HepG2 (cell line): Measurements from ENCODE around the gene TCF25. TPM values are rescaled to one million over a fixed set of nuclear protein-coding genes. Genes with fewer than 3 reads are reported as not detected.

ENCODE experiments used
- ARID4A ChIP-seq: sonication (generic); formaldehyde crosslinking; IDR thresholded peaks from 2 replicates; pipeline ENCODE4 v1.5.0; 2020; ENCODE audit warnings: mild to moderate bottlenecking, missing genetic modification reagents, borderline replicate concordance
- ARID5B ChIP-seq: IDR thresholded peaks from 2 replicates; pipeline ENCODE4 v1.4.0; 2020; ENCODE audit warnings: mild to moderate bottlenecking, missing genetic modification reagents
- DNMT1 ChIP-seq: sonication (generic); formaldehyde crosslinking; IDR thresholded peaks from 2 replicates; pipeline ENCODE4 v1.5.1; 2020; ENCODE audit warnings: mild to moderate bottlenecking, missing genetic modification reagents
- FOXA3 ChIP-seq: IDR thresholded peaks from 2 replicates; pipeline ENCODE4 v1.6.1; 2016; ENCODE audit warnings: missing genetic modification reagents, missing compliant biosample characterization
- HDAC6 ChIP-seq: fragments of 200-600 bp; sonication (generic); IDR thresholded peaks from 2 replicates; pipeline ENCODE4 v1.7.0; 2017; ENCODE audit warnings: mild to moderate bottlenecking, antibody characterized with exemption, low read length, low read depth
- MAFG ChIP-seq: sonication (generic); formaldehyde crosslinking; IDR thresholded peaks from 2 replicates; pipeline ENCODE4 v1.5.1; 2020; ENCODE audit warnings: mild to moderate bottlenecking, missing genetic modification reagents
- MBNL3 ChIP-seq: fragments of 250-450 bp; sonication (Bioruptor Pico); conservative IDR thresholded peaks from 2 replicates; pipeline ENCODE4 v1.8.0; 2022; ENCODE audit warnings: mild to moderate bottlenecking, inconsistent platforms
- NR0B2 ChIP-seq: sonication (generic); formaldehyde crosslinking; IDR thresholded peaks from 2 replicates; pipeline ENCODE4 v1.4.0; 2020; ENCODE audit warnings: mild to moderate bottlenecking, missing genetic modification reagents
- NR2F2 ChIP-seq: IDR thresholded peaks from 2 replicates; pipeline ENCODE4 v1.6.1; 2012; ENCODE audit warnings: low read depth, inconsistent platforms, borderline replicate concordance
- PBX3 ChIP-seq: sonication (generic); formaldehyde crosslinking; IDR thresholded peaks from 2 replicates; pipeline ENCODE4 v1.8.1; 2023; ENCODE audit warnings: missing genetic modification reagents, inconsistent platforms, borderline replicate concordance
- POLR2G ChIP-seq: fragments of 200-400 bp; formaldehyde crosslinking; IDR thresholded peaks from 2 replicates; pipeline ENCODE4 v1.6.1; 2018; ENCODE audit warnings: mild to moderate bottlenecking, low read depth, low read length, moderate library complexity
- RBFOX2 ChIP-seq: fragments of 200-400 bp; formaldehyde crosslinking; IDR thresholded peaks from 2 replicates; pipeline ENCODE4 v1.6.1; 2017; ENCODE audit warnings: low read depth, mild to moderate bottlenecking, low read length
- SP5 ChIP-seq: IDR thresholded peaks from 2 replicates; pipeline ENCODE4 v1.6.1; 2016; ENCODE audit warnings: low read depth, borderline replicate concordance
- ZFP82 ChIP-seq: sonication (generic); formaldehyde crosslinking; IDR thresholded peaks from 2 replicates; pipeline ENCODE4 v1.5.1; 2020; ENCODE audit warnings: mild to moderate bottlenecking, missing genetic modification reagents, borderline replicate concordance
- ZMAT5 ChIP-seq: sonication (generic); formaldehyde crosslinking; IDR thresholded peaks from 2 replicates; pipeline ENCODE4 v1.5.0; 2020; ENCODE audit warnings: mild to moderate bottlenecking, low read depth, missing genetic modification reagents, borderline replicate concordance
- ZNF101 ChIP-seq: sonication (generic); formaldehyde crosslinking; IDR thresholded peaks from 2 replicates; pipeline ENCODE4 v1.4.0; 2020; ENCODE audit warnings: mild to moderate bottlenecking, low read depth, missing genetic modification reagents, borderline replicate concordance
- ZNF44 ChIP-seq: sonication (generic); formaldehyde crosslinking; IDR thresholded peaks from 2 replicates; pipeline ENCODE4 v1.5.1; 2020; ENCODE audit warnings: mild to moderate bottlenecking, missing genetic modification reagents
- ZNF747 ChIP-seq: sonication (generic); formaldehyde crosslinking; IDR thresholded peaks from 2 replicates; pipeline ENCODE4 v1.8.1; 2023; ENCODE audit warnings: missing genetic modification reagents, mild to moderate bottlenecking, borderline replicate concordance
- ZNF775 ChIP-seq: sonication (generic); formaldehyde crosslinking; IDR thresholded peaks from 2 replicates; pipeline ENCODE4 v1.4.0; 2020; ENCODE audit warnings: missing genetic modification reagents, mild to moderate bottlenecking, moderate library complexity, borderline replicate concordance
- polyA plus RNA-seq, 8 experiments: library from polyadenylated mRNA; depleted of rRNA in 3 of 8; stranded (reverse) in 7 of 8; unstranded in 1 of 8; fragments of >200 nt; fragmentation: Illumina TruSeq in 4 of 8; extraction: Trizol in 4 of 8; gene quantifications; 2 replicates each; pipeline versions ENCODE4 v1.2.1 to v1.2.3, GENCODE V29; 2011 to 2016; ENCODE audit warnings: low read depth in 4 of 8, missing spikeins in 1 of 8, mixed read lengths in 1 of 8; ENCODE audit not compliant: insufficient read depth in 1 of 8
- total RNA-seq, 5 experiments: library from RNA; depleted of rRNA; stranded (reverse); fragments of >200 nt; fragmentation: Illumina TruSeq; extraction: Trizol; gene quantifications; 2 replicates each; pipeline ENCODE4 v1.2.3, GENCODE V29; 2016; ENCODE audit warnings: low read depth in 1 of 5

Gene TCF25
- total and polyA plus RNA-seq, 2 of the 13 experiments (the other 11 are each of a cell fraction or from before 2014, with no cell fraction given), result 138 to 206 TPM

GRCh38 chr16:89921702-89922476, 48.5 kb downstream of the TCF25 start (continued):
- peak; percentile 81 for TF ChIP-seq ARID4A (CRISPR knock-in tag)
- TF ChIP-seq PBX3 (CRISPR knock-in tag), result no peak
- no peak for TF ChIP-seq NR2F2
- TF ChIP-seq FOXA3, result peak; percentile 68
- TF ChIP-seq ZNF747, result no peak; the same call in 1 of the 2 replicates
- TF ChIP-seq ARID5B (CRISPR knock-in tag), result peak; percentile 49; the same call in 1 of the 2 replicates
- no peak for TF ChIP-seq ZNF775
- TF ChIP-seq ZMAT5 (CRISPR knock-in tag), result no peak
- no peak for TF ChIP-seq MBNL3 (CRISPR knock-in tag)
- TF ChIP-seq DNMT1 (CRISPR knock-in tag), result no peak
- TF ChIP-seq MAFG (CRISPR knock-in tag), result no peak
- TF ChIP-seq ZNF44 (CRISPR knock-in tag), result no peak
- no peak for TF ChIP-seq ZNF101 (CRISPR knock-in tag)
- peak; percentile 66 for TF ChIP-seq RBFOX2
- no peak for TF ChIP-seq ZFP82
- TF ChIP-seq HDAC6, result no peak
- TF ChIP-seq POLR2G, result peak; percentile 89
- TF ChIP-seq NR0B2, result no peak
- TF ChIP-seq SP5, result peak; percentile 65
